ENCODE results near the gene PLSCR1.

DNA sequence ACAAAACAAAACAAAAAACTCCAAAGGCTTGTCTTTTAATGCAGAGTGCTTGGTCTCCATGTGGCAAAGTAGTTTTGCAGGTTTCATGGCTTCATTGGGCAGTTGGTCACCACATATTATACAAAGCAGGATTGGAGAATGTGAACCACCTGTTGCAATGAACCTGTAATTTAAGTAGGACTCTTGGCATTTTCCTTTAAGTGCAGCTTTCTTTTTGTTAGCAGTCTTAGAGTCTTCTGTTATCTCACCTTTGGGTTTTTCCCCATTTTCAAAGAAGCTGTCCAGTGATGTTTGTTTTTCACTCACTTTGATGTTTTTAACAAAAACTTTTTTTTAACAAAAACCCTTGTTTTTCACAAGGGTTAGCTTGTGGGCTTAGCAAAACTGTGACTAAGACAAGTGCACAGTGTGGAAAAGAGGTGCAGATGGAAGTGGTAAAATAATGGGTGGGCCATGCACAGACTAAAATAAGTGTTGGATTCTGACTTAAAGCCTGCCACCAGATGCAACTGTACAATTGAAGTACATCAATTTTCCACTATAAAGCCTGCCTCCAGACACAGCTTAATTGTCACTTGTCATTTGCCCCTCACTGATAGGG lies 2.9 kb upstream of the PLSCR1 start:
- TF ChIP-seq POLR2A (IDR thresholded peaks at IDR 0.05; ENCODE audit: low read length) (no peak), GATA1 (IDR thresholded peaks at IDR 0.05; ENCODE audit: low read depth, low read length) (no peak)
